GM12865 (cell line): ENCODE data around the gene OR2C1.

ENCODE experiments used
- DNase-seq: peaks from one replicate; pipeline ENCODE4 v3.0.0; 2010; ENCODE audit warnings: low read depth
- H3K4me3 ChIP-seq: 2 replicates; pipeline ENCODE4 v1.5.1; 2011; ENCODE audit warnings: mild to moderate bottlenecking, low read depth, low read length, control low read depth
- CTCF ChIP-seq: IDR thresholded peaks from 2 replicates; pipeline ENCODE4 v1.5.1; 2011; ENCODE audit warnings: low read length, control low read depth, low read depth, inconsistent platforms; ENCODE audit not compliant: insufficient read depth; ENCODE audit errors: missing control alignments

The OR2C1 gene

GRCh38 chr16:3383045-3383448, 27.4 kb downstream of the OR2C1 start:
- H3K4me3 ChIP-seq = no peak overlapping the region
- DNase-seq = no peak
- no peak for TF ChIP-seq CTCF

- no peak for TF ChIP-seq CTCF
- DNase-seq = no peak
- H3K4me3 ChIP-seq = no peak overlapping the region
Observed at GRCh38 chr16:3388325-3388724, 32.6 kb downstream of the OR2C1 start.

- no peak for TF ChIP-seq CTCF
- no peak for DNase-seq
- no peak overlapping the region for H3K4me3 ChIP-seq
Observed at GRCh38 chr16:3389663-3390338, 34.1 kb downstream of the OR2C1 start.

GRCh38 chr16:3400446-3400778, 44.7 kb downstream of the OR2C1 start:
- DNase-seq = no peak
- TF ChIP-seq CTCF = no peak
- H3K4me3 ChIP-seq = peak overlapping the region; percentile 91

- peak within 1 kb of the TSS; percentile 91 for H3K4me3 ChIP-seq
- DNase-seq = peak; percentile 100
- TF ChIP-seq CTCF = no peak
Observed at GRCh38 chr16:3400779-3401688, 45.3 kb downstream of the OR2C1 start, which contains the start of the genes ZNF174 and ZSCAN32. TSS of gene ZNF174 (plus strand) at chr16:3401215. CDS start at chr16:3402005, 790 bp downstream. TSS of gene ZSCAN32 (minus strand) at chr16:3401004. CDS start at chr16:3397557, 3,447 bp downstream.

- no peak for TF ChIP-seq CTCF
- H3K4me3 ChIP-seq = peak overlapping the region; percentile 79
- peak; percentile 9 for DNase-seq
Observed at GRCh38 chr16:3401719-3402397, 46.2 kb downstream of the OR2C1 start.
